ENCODE results near the gene MS4A14.
"Not testable (repeated sequence)": the region's sequence is repeated elsewhere in the genome, so short reads cannot be mapped to it uniquely, and the experiment has no call there.

Gene MS4A14

GRCh38 chr11:60389279-60389910 lies 6.9 kb upstream of the MS4A14 start:
- peak; percentile 99 for DNase-seq

GRCh38 chr11:60390419-60390818 lies 5.8 kb upstream of the MS4A14 start:
- DNase-seq, result peak; percentile 62

GRCh38 chr11:60392361-60392760 lies 3.9 kb upstream of the MS4A14 start:
- DNase-seq, result no peak

GRCh38 chr11:60393016-60393415 lies 3.2 kb upstream of the MS4A14 start:
- DNase-seq, result no peak

- no peak for DNase-seq
Measured at GRCh38 chr11:60394666-60395380, 1.4 kb upstream of the MS4A14 start.

- peak; percentile 96 for DNase-seq
Measured at GRCh38 chr11:60396799-60397198, 540 bp downstream of the MS4A14 start.

GRCh38 chr11:60420015-60420414 lies 23.8 kb downstream of the MS4A14 start:
- no peak for DNase-seq

- no peak for DNase-seq
Measured at GRCh38 chr11:60422609-60423008, 26.4 kb downstream of the MS4A14 start.

- peak; percentile 48 for DNase-seq
Measured at GRCh38 chr11:60428517-60428916, 32.3 kb downstream of the MS4A14 start.

- DNase-seq, result no peak
Measured at GRCh38 chr11:60429272-60429671, 33.0 kb downstream of the MS4A14 start, which contains the start of gene MS4A5. TSS of gene MS4A5 (plus strand) at chr11:60429572. CDS start at chr11:60429675, 103 bp downstream.

GRCh38 chr11:60431251-60431650 lies 35.0 kb downstream of the MS4A14 start:
- DNase-seq, result no peak

- peak; percentile 23 for DNase-seq
Measured at GRCh38 chr11:60433401-60433800, 37.1 kb downstream of the MS4A14 start.

- no peak for DNase-seq
Measured at GRCh38 chr11:60447070-60447469, 50.8 kb downstream of the MS4A14 start.

- DNase-seq, result no peak
Measured at GRCh38 chr11:60447846-60448245, 51.6 kb downstream of the MS4A14 start.

GRCh38 chr11:60451185-60451584 lies 54.9 kb downstream of the MS4A14 start:
- not testable (repeated sequence) for DNase-seq

GRCh38 chr11:60454212-60454611 lies 58.0 kb downstream of the MS4A14 start:
- DNase-seq, result no peak

- DNase-seq, result no peak
Measured at GRCh38 chr11:60455531-60456042, 59.3 kb downstream of the MS4A14 start, which contains the start of gene MS4A1. TSS of gene MS4A1 (plus strand) at chr11:60455847. CDS start at chr11:60462375, 6,528 bp downstream.

GRCh38 chr11:60457576-60457975 lies 61.3 kb downstream of the MS4A14 start:
- DNase-seq, result no peak

- peak; percentile 10 for DNase-seq
Measured at GRCh38 chr11:60459345-60459744, 63.1 kb downstream of the MS4A14 start.

All from MV-4-11 (cell line).